Measurements from ENCODE around the gene SMYD3. TPM values are rescaled to one million over a fixed set of nuclear protein-coding genes. Genes with fewer than 3 reads are reported as not detected.

Gene SMYD3
- polyA plus RNA-seq, 1 donor from 2014 or later = 48.6 TPM

DNA sequence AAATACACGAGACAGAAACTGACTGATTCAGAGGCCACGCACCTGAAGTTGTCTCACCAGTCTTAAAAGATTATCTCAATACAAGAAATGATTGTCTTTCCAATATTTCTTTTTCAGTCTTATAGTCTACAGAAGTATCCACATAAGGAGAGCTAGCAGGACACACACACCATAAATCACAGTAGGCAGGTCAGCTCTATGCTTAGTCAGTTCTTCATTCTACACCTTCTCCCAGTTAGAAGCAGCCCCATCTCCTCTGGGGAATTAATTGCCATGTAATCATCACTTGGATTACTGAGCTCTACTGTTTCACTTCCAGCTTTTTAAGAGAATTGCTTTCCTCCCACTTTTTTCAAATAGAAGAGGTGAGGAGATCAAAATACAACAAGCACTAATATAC, 59.6 kb downstream of the SMYD3 start:
- no peaks in the 10 kb centered on the region for H4K20me1 ChIP-seq (ENCODE audit: insufficient read depth)
- no peaks in the 10 kb centered on the region for H3K9me2 ChIP-seq (ENCODE audit: insufficient read depth, low read length)
- no peak overlapping the region for H2AFZ ChIP-seq (ENCODE audit: low read depth, low read length)
- no peak overlapping the region for H3K4me3 ChIP-seq (ENCODE audit: low read length)
- no peaks in the 10 kb centered on the region for H3K36me3 ChIP-seq (ENCODE audit: insufficient read depth, low read length)
- TF ChIP-seq, protein P1, sequence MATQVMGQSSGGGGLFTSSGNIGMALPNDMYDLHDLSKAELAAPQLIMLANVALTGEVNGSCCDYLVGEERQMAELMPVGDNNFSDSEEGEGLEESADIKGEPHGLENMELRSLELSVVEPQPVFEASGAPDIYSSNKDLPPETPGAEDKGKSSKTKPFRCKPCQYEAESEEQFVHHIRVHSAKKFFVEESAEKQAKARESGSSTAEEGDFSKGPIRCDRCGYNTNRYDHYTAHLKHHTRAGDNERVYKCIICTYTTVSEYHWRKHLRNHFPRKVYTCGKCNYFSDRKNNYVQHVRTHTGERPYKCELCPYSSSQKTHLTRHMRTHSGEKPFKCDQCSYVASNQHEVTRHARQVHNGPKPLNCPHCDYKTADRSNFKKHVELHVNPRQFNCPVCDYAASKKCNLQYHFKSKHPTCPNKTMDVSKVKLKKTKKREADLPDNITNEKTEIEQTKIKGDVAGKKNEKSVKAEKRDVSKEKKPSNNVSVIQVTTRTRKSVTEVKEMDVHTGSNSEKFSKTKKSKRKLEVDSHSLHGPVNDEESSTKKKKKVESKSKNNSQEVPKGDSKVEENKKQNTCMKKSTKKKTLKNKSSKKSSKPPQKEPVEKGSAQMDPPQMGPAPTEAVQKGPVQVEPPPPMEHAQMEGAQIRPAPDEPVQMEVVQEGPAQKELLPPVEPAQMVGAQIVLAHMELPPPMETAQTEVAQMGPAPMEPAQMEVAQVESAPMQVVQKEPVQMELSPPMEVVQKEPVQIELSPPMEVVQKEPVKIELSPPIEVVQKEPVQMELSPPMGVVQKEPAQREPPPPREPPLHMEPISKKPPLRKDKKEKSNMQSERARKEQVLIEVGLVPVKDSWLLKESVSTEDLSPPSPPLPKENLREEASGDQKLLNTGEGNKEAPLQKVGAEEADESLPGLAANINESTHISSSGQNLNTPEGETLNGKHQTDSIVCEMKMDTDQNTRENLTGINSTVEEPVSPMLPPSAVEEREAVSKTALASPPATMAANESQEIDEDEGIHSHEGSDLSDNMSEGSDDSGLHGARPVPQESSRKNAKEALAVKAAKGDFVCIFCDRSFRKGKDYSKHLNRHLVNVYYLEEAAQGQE (IDR thresholded peaks at IDR 0.05; ENCODE audit: borderline replicate concordance) = no peak
- no peak for TF ChIP-seq TAF1 (IDR thresholded peaks at IDR 0.05; ENCODE audit: low read depth)
- TF ChIP-seq MXI1 (conservative IDR thresholded peaks at IDR 0.05; ENCODE audit: poor library complexity, severe bottlenecking) = no peak
- TF ChIP-seq POLR2AphosphoS5 (IDR thresholded peaks at IDR 0.05) = no peak
- TF ChIP-seq, protein P2, sequence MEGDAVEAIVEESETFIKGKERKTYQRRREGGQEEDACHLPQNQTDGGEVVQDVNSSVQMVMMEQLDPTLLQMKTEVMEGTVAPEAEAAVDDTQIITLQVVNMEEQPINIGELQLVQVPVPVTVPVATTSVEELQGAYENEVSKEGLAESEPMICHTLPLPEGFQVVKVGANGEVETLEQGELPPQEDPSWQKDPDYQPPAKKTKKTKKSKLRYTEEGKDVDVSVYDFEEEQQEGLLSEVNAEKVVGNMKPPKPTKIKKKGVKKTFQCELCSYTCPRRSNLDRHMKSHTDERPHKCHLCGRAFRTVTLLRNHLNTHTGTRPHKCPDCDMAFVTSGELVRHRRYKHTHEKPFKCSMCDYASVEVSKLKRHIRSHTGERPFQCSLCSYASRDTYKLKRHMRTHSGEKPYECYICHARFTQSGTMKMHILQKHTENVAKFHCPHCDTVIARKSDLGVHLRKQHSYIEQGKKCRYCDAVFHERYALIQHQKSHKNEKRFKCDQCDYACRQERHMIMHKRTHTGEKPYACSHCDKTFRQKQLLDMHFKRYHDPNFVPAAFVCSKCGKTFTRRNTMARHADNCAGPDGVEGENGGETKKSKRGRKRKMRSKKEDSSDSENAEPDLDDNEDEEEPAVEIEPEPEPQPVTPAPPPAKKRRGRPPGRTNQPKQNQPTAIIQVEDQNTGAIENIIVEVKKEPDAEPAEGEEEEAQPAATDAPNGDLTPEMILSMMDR (IDR thresholded peaks at IDR 0.05; ENCODE audit: poor library complexity, severe bottlenecking) = no peak
- TF ChIP-seq RAD21 (conservative IDR thresholded peaks at IDR 0.05) = no peak
- TF ChIP-seq SMC3 (conservative IDR thresholded peaks at IDR 0.05; ENCODE audit: poor library complexity) = no peak
- no peak for TF ChIP-seq EP300 (conservative IDR thresholded peaks at IDR 0.05; ENCODE audit: poor library complexity, severe bottlenecking)
- no peak for TF ChIP-seq EZH2 (IDR thresholded peaks at IDR 0.05; ENCODE audit: borderline replicate concordance, insufficient read depth, low read length, poor library complexity, severe bottlenecking)
- no peaks in the 10 kb centered on the region for H3F3A ChIP-seq (ENCODE audit: insufficient read depth, low read length, poor library complexity, severe bottlenecking)
- H3K27me3 ChIP-seq (ENCODE audit: insufficient read depth, low read depth, low read length) = no peaks in the 10 kb centered on the region
- no peaks in the 10 kb centered on the region for H3K79me2 ChIP-seq (replicated peaks; ENCODE audit: insufficient read depth, low read length)
- no peak overlapping the region for H3K4me2 ChIP-seq (ENCODE audit: low read length)
- H3K27ac ChIP-seq (ENCODE audit: low read length) = no peak overlapping the region
- H3K9ac ChIP-seq (ENCODE audit: low read length) = no peak overlapping the region
- H3K9me3 ChIP-seq (ENCODE audit: low read length) = no peaks in the 10 kb centered on the region

DNA sequence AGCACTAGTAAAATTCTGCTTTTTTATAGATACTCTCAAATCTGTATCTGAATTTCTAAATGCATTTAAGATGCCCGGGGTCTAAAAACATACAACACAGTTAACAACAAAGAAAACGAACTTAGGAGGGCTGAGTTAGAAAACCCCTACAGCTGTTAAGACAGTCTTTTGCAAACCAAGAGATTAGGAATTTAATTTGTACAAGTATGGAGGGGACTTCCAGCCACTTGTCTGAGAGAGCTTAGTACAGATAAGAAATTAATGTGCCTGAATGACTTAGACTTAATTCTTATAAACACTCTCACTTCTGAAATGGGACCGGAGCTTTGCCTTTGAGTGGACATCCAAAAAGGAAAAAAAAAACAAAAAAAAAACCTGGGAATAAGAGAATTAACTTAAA, 61.6 kb downstream of the SMYD3 start:
- Histone ChIP-seq H3K9me3 (ENCODE audit: low read length) (no peaks in the 10 kb centered on the region), H3K27ac (ENCODE audit: low read length) (no peak overlapping the region), H3K4me2 (ENCODE audit: low read length) (no peak overlapping the region), H3K79me2 (replicated peaks; ENCODE audit: insufficient read depth, low read length) (no peaks in the 10 kb centered on the region), H3K36me3 (ENCODE audit: insufficient read depth, low read length) (no peaks in the 10 kb centered on the region), H3K9ac (ENCODE audit: low read length) (no peak overlapping the region), H3F3A (ENCODE audit: insufficient read depth, low read length, poor library complexity, severe bottlenecking) (no peaks in the 10 kb centered on the region), H4K20me1 (ENCODE audit: insufficient read depth) (no peaks in the 10 kb centered on the region), H2AFZ (ENCODE audit: low read depth, low read length) (no peak overlapping the region), H3K27me3 (ENCODE audit: insufficient read depth, low read depth, low read length) (no peaks in the 10 kb centered on the region), H3K9me2 (ENCODE audit: insufficient read depth, low read length) (no peaks in the 10 kb centered on the region), H3K4me3 (ENCODE audit: low read length) (no peak overlapping the region)
- TF ChIP-seq, protein P2 (IDR thresholded peaks at IDR 0.05; ENCODE audit: poor library complexity, severe bottlenecking) = no peak
- TF ChIP-seq POLR2AphosphoS5 (IDR thresholded peaks at IDR 0.05) = no peak
- TF ChIP-seq EP300 (conservative IDR thresholded peaks at IDR 0.05; ENCODE audit: poor library complexity, severe bottlenecking) = no peak
- no peak for TF ChIP-seq SMC3 (conservative IDR thresholded peaks at IDR 0.05; ENCODE audit: poor library complexity)
- no peak for TF ChIP-seq MXI1 (conservative IDR thresholded peaks at IDR 0.05; ENCODE audit: poor library complexity, severe bottlenecking)
- TF ChIP-seq EZH2 (IDR thresholded peaks at IDR 0.05; ENCODE audit: borderline replicate concordance, insufficient read depth, low read length, poor library complexity, severe bottlenecking) = no peak
- TF ChIP-seq, protein P1 (IDR thresholded peaks at IDR 0.05; ENCODE audit: borderline replicate concordance) = no peak
- TF ChIP-seq RAD21 (conservative IDR thresholded peaks at IDR 0.05) = no peak
- TF ChIP-seq TAF1 (IDR thresholded peaks at IDR 0.05; ENCODE audit: low read depth) = no peak

All from neural cell (in vitro differentiated cells).